Left colon (tissue), 2 donors: ENCODE data around the gene NCK2. TPM values are rescaled to one million over a fixed set of nuclear protein-coding genes. Genes with fewer than 3 reads are reported as not detected.

ENCODE experiments used
- ATAC-seq: fragments of 200-7000 bp; cut with Tn5 transposase; one replicate; pipeline ENCODE4 v1.9.1; 2020; ENCODE audit warnings: mild to moderate bottlenecking, moderate library complexity
- DNase-seq, 2 donors: peaks; one replicate each; pipeline ENCODE4 v3.0.0-alpha.2; 2020
- intact Hi-C, 2 donors: fragments of 100-400 bp; cut with DNase I in 1 of 2; cut with micrococcal nuclease in 1 of 2; formaldehyde crosslinking; loops; one replicate each; pipeline versions ENCODE4 v1.11.2 to v1.14.0; 2022; cut with DNase I, micrococcal nuclease
- total RNA-seq, 2 donors: library from RNA; stranded (reverse); fragmentation: NEBNext Ultra II Directional; extraction: Animal tissue kit (Norgen Biotek cat#: 25700); gene quantifications; one replicate each; pipeline ENCODE4 v1.2.1, GENCODE V29; 2021
- donor health status: DM: no; HTN: no; CAD: no.
- donor health status: DM: yes; HTN: yes; CAD: no.

The NCK2 gene
- total RNA-seq, 2 donors from 2014 or later: 51.8 to 76.6 TPM

DNA sequence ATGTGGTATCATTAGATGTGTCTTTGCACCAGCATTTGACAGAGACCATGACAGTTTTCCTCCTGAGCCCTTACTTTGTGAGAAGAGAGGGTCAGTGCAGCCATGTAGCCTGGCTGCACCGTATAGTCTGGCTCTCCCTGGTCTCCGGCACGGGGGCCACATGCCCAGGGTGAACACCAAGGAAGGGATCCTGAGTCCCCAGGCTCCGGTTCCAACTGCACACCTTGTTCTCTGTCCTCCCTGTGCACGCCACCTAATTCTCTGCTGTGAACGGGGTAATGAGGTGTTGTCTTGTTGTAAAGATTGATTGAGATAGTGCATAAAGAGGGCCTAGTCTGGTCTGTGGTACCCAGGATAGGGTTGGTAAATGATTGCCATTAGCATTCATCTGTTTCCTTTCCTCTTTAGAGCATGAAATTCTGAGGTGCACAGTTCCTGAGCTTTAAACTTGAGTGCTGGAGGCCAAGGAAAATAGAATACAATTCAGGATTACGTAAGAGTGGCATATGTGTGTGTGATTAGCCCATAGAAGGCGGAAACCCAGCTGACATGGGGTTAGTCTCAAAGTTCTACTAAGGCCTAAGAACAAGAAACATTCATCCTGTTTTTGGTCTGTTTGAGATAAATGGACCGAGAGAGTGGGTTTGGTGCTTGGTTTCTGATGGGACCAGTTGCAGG, 55.5 kb downstream of the NCK2 start:
- intact Hi-C loops: no loop called here
- ATAC-seq: peak; percentile 32
- DNase-seq: peak in 1 of 2 donors; percentile 4

DNA sequence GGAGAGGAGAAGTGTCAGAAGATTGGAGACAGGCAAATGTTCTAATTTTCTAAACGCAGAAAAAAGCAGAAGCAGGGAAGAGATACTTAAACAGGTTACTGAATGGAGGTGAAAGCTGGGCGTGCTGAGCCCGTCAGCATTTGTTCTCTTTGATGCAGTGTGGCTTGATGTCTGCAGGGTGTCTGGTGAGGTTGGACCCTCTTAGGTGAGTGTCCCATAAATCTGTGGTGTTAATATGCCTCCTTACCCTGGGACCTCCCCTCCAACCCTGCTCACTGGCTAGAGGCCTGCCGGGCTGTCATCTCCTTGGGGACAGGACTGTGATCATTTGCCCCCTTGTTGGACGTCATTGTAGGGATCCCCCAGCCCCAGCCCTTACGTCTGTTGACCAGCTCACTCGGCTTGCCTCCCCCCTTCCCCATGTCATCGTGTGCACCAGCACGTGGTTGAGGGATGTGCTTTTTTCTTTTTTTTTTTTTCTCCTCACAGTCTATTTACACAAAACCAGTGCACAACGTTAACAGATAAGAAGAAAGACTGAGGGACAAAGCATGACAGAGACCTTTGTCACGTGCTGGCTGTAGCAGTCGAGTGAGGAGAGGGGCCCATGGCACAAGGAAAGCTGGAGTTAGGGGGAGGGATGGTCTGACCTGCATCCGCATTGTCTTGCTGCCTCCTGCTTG, 56.4 kb downstream of the NCK2 start:
- ATAC-seq (no peak), DNase-seq (peak in 1 of 2 donors; percentile 3)
- intact Hi-C loops: no loop called here

- intact Hi-C loops: no loop called here
- DNase-seq: peak in 1 of 2 donors; percentile 2
- ATAC-seq: no peak
These were observed 57.2 kb downstream of the NCK2 start for GRCh38 chr2:105801961-105802360.

- DNase-seq: peak in 1 of 2 donors; percentile 19
- peak; percentile 16 for ATAC-seq
- intact Hi-C loops: no loop called here
These were observed 57.9 kb downstream of the NCK2 start for GRCh38 chr2:105802587-105802986.

GRCh38 chr2:105803337-105803736, 58.6 kb downstream of the NCK2 start:
- DNase-seq (no peak), ATAC-seq (peak; percentile 69)
- intact Hi-C loops: no loop called here

- intact Hi-C loops: no loop called here
- DNase-seq (no peak), ATAC-seq (no peak)
These were observed 59.1 kb downstream of the NCK2 start for GRCh38 chr2:105803773-105804172.

- intact Hi-C loops: no loop called here
- DNase-seq: no peak
These were observed 59.6 kb downstream of the NCK2 start for GRCh38 chr2:105804266-105804665.

DNA sequence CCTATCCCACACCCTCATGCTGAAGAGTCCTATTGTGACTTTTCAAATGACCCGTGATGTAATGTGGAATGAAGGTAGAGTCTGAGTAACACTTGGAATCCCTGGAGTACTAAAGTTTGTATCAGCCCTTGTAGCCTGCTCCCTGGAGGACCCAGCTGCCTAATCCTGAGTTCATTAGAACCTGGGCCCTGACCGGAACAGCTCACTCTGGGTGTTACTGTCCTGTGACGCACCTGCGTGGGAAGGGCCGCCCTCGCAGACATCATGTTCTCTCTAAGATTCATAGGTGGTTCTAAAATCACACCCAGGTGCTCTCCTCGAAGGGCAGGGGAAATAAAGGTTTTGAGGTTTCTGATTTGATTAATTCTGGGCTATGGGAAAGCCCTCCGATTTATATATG, 62.3 kb downstream of the NCK2 start:
- DNase-seq (peak in 1 of 2 donors; percentile 4), ATAC-seq (no peak)
- intact Hi-C loops: no loop called here

More at GRCh38 chr2:105804266-105804665, 59.6 kb downstream of the NCK2 start:
- ATAC-seq: peak; percentile 24

GRCh38 chr2:105808423-105809096, 63.8 kb downstream of the NCK2 start:
- intact Hi-C loops: no loop called here
- DNase-seq (no peak), ATAC-seq (no peak)

DNA sequence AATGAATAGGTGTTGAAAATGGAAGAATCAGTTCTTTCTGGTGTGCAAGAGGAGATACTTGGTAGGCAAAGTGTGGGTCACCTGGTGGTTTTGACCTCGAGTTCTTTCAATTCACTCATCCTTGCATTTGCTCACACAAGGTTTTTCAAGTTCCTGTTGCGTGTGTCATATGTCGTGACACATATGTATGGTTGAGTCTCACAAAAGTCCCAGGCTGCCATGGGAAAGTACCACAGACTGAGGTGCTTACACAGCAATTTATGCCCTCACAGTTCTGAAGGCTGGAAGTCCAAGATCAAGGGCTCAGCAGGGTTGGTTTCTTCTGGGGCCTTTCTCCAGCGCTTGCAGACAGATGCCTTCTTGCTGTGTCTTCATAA, 64.4 kb downstream of the NCK2 start:
- DNase-seq (no peak), ATAC-seq (no peak)
- intact Hi-C loops: no loop called here

GRCh38 chr2:105809723-105810122, 65.0 kb downstream of the NCK2 start:
- DNase-seq: peak in 1 of 2 donors; percentile 2
- no peak for ATAC-seq
- intact Hi-C loops: no loop called here

GRCh38 chr2:105812180-105813044, 67.7 kb downstream of the NCK2 start:
- ATAC-seq (peak; percentile 69), DNase-seq (peak in 1 of 2 donors; percentile 6)
- intact Hi-C loops: no loop called here

- intact Hi-C loops: no loop called here
- no peak for ATAC-seq
- no peak for DNase-seq
These were observed 68.3 kb downstream of the NCK2 start for GRCh38 chr2:105813045-105813315.

GRCh38 chr2:105813405-105813804, 68.7 kb downstream of the NCK2 start:
- intact Hi-C loops: no loop called here
- no peak for DNase-seq

DNA sequence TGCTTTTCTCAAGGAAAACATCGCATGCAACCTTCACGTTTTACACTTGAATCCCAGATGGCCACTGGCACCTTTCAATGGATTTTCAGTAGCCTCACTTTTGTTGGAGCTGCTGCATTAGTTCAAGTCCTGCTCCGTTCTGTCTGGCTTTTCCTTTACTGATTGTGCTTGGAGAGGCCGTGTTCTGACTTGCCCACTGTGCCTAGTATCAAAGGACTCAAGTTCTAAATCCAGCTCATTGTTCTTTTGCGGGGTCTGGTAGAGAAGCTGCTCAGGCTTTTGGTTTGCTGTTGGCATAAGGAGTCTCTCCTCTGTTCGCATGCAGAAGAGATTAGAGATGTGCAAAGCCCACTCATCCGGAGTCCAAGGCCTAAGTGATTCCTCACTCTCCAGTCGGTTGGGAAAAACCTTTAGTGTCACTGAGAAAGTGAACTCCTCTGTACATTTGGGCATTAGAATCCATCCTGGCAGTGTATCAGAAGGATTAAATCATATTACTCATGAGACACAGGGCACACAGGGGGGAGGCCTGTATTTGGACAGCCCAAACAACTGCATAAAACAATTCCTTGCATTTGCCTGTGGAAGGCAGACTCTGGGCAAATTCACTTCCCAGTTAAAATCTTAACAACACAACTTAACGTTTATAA, 69.7 kb downstream of the NCK2 start:
- ATAC-seq (no peak), DNase-seq (no peak)
- intact Hi-C loops: no loop called here

More at GRCh38 chr2:105813405-105813804, 68.7 kb downstream of the NCK2 start:
- ATAC-seq: no peak

GRCh38 chr2:105815401-105815800, 70.7 kb downstream of the NCK2 start:
- DNase-seq (no peak), ATAC-seq (no peak)
- intact Hi-C loops: no loop called here

GRCh38 chr2:105820151-105820550, 75.4 kb downstream of the NCK2 start:
- intact Hi-C loops: no loop called here
- ATAC-seq (no peak), DNase-seq (no peak)

GRCh38 chr2:105820691-105821090, 76.0 kb downstream of the NCK2 start:
- intact Hi-C loops: no loop called here
- ATAC-seq (no peak), DNase-seq (no peak)
